Keratinocyte (primary cell): ENCODE results near the gene PARD3.

Experiments used
- EZH2 ChIP-seq: IDR thresholded peaks from one replicate; pipeline ENCODE4 v1.6.1; 2012; ENCODE audit warnings: inconsistent platforms, mild to moderate bottlenecking, low read length, moderate library complexity
- TF ChIP-seq, protein P1 (sequence below), 3 experiments: IDR thresholded peaks in 1 of 3; conservative IDR thresholded peaks in 1 of 3; optimal IDR thresholded peaks in 1 of 3; 2 replicates in 2 of 3; 3 replicates in 1 of 3; pipeline versions ENCODE3 to v1.5.1; 2011; ENCODE audit warnings: low read length in 3 of 3, mild to moderate bottlenecking in 3 of 3, moderate library complexity in 2 of 3, control low read depth in 1 of 3, inconsistent platforms in 1 of 3; ENCODE audit not compliant: insufficient read depth in 2 of 3; ENCODE audit errors: extremely low read depth in 1 of 3

DNA sequence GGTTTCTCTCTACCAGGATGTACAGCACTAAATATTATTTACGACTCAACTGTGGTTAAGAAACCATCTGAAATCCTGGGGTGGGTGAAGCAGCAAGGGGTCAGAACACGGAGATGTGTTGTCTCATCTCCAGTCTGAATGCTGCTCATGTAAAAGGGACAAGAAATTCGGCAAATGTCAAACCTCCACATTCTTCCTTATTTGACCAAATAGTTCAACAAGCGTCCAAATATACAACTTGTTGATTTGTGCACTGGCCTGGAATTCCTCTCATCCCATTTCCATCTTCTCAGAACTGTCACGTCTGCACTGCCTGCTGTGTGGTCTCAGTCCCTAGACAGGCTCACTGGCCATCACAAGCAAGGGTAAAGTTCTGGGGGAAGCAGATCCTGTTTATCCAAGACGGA lies 520.0 kb downstream of the PARD3 start:
- TF ChIP-seq EZH2 = no peak
- TF ChIP-seq, protein P1, sequence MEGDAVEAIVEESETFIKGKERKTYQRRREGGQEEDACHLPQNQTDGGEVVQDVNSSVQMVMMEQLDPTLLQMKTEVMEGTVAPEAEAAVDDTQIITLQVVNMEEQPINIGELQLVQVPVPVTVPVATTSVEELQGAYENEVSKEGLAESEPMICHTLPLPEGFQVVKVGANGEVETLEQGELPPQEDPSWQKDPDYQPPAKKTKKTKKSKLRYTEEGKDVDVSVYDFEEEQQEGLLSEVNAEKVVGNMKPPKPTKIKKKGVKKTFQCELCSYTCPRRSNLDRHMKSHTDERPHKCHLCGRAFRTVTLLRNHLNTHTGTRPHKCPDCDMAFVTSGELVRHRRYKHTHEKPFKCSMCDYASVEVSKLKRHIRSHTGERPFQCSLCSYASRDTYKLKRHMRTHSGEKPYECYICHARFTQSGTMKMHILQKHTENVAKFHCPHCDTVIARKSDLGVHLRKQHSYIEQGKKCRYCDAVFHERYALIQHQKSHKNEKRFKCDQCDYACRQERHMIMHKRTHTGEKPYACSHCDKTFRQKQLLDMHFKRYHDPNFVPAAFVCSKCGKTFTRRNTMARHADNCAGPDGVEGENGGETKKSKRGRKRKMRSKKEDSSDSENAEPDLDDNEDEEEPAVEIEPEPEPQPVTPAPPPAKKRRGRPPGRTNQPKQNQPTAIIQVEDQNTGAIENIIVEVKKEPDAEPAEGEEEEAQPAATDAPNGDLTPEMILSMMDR (optimal IDR thresholded peaks at IDR 0.05 in 1 of 3, IDR thresholded peaks at IDR 0.05 in 1 of 3, conservative IDR thresholded peaks at IDR 0.05 in 1 of 3; ENCODE audit: extremely low read depth in 1 of 3, insufficient read depth in 2 of 3, low read length in 3 of 3) = no peak
